Kidney epithelial cell (primary cell): ENCODE results near the gene HS6ST3. TPM values are rescaled to one million over a fixed set of nuclear protein-coding genes. Genes with fewer than 3 reads are reported as not detected.
A peak's percentile ranks its signal among the peaks of the same experiment; 100 is the strongest.
"Not testable (repeated sequence)": the region's sequence is repeated elsewhere in the genome, so short reads cannot be mapped to it uniquely, and the experiment has no call there.

Experiments used
- DNase-seq: peaks from one replicate; pipeline ENCODE4 v3.0.0-alpha.2; 2010; ENCODE audit warnings: low read depth
- H3K27me3 ChIP-seq: 2 replicates; pipeline ENCODE4 v1.6.0; 2011; ENCODE audit warnings: low read length; ENCODE audit not compliant: control insufficient read depth, insufficient read depth
- H3K36me3 ChIP-seq: 2 replicates; pipeline ENCODE4 v1.5.1; 2011; ENCODE audit warnings: low read length; ENCODE audit not compliant: control insufficient read depth, insufficient read depth
- H3K4me3 ChIP-seq: 2 replicates; pipeline ENCODE4 v1.5.1; 2011; ENCODE audit warnings: low read depth, mild to moderate bottlenecking, control low read depth, low read length
- CTCF ChIP-seq: IDR thresholded peaks from 2 replicates; pipeline ENCODE4 v1.5.1; 2011; ENCODE audit warnings: mild to moderate bottlenecking, moderate library complexity, low read length, control low read depth, inconsistent platforms; ENCODE audit not compliant: insufficient read depth, poor library complexity, severe bottlenecking
- total RNA-seq: library from RNA; depleted of rRNA; stranded (reverse); fragments of >200 nt; gene quantifications from 2 replicates; pipeline ENCODE4 v1.2.3, GENCODE V29; 2015

HS6ST3 gene
- total RNA-seq, result 0.27 and 0.38 TPM in 2 replicates

- TF ChIP-seq CTCF, result no peak
- Histone ChIP-seq H3K4me3 (peak within 1 kb of the TSS; percentile 57), H3K27me3 (peaks cover 32% of the 10 kb centered on the region), H3K36me3 (no peaks in the 10 kb centered on the region)
- no peak for DNase-seq
These were observed at the start of gene HS6ST3 for GRCh38 chr13:96089749-96090239. HS6ST3 (plus strand) TSS chr13:96090107.

GRCh38 chr13:96041326-96042110 is 48.4 kb upstream of the HS6ST3 start:
- Histone ChIP-seq H3K27me3 (no peaks in the 10 kb centered on the region), H3K36me3 (no peaks in the 10 kb centered on the region), H3K4me3 (no peak overlapping the region)
- DNase-seq, result no peak
- no peak for TF ChIP-seq CTCF

GRCh38 chr13:96044238-96044637 is 45.7 kb upstream of the HS6ST3 start:
- TF ChIP-seq CTCF, result no peak
- Histone ChIP-seq H3K27me3 (no peaks in the 10 kb centered on the region), H3K36me3 (no peaks in the 10 kb centered on the region), H3K4me3 (no peak overlapping the region)
- DNase-seq, result no peak

- not testable (repeated sequence) for DNase-seq, H3K27me3 ChIP-seq, H3K36me3 ChIP-seq, H3K4me3 ChIP-seq
These were observed 43.3 kb upstream of the HS6ST3 start for GRCh38 chr13:96046449-96047126.

- not testable (repeated sequence) for H3K36me3 ChIP-seq, DNase-seq, H3K27me3 ChIP-seq
These were observed 39.0 kb upstream of the HS6ST3 start for GRCh38 chr13:96050955-96051354.

GRCh38 chr13:96051491-96051890 is 38.4 kb upstream of the HS6ST3 start:
- DNase-seq, H3K4me3 ChIP-seq, H3K27me3 ChIP-seq, H3K36me3 ChIP-seq: not testable (repeated sequence)

More at GRCh38 chr13:96050955-96051354, 39.0 kb upstream of the HS6ST3 start:
- not testable (repeated sequence) for H3K4me3 ChIP-seq

- H3K4me3 ChIP-seq, H3K36me3 ChIP-seq, H3K27me3 ChIP-seq, DNase-seq: not testable (repeated sequence)
These were observed 38.0 kb upstream of the HS6ST3 start for GRCh38 chr13:96051946-96052345.

- peak overlapping the region; percentile 100 for H3K4me3 ChIP-seq
- no peaks in the 10 kb centered on the region for H3K36me3 ChIP-seq
- peak; percentile 19 for DNase-seq
- no peak for TF ChIP-seq CTCF
- no peaks in the 10 kb centered on the region for H3K27me3 ChIP-seq
These were observed 37.3 kb upstream of the HS6ST3 start for GRCh38 chr13:96052656-96053002.
